Measurements from ENCODE around the gene KRTAP13-2. TPM values are rescaled to one million over a fixed set of nuclear protein-coding genes. Genes with fewer than 3 reads are reported as not detected.

KRTAP13-2 gene
- total RNA-seq, 1 donor from 2014 or later = not detected

DNA sequence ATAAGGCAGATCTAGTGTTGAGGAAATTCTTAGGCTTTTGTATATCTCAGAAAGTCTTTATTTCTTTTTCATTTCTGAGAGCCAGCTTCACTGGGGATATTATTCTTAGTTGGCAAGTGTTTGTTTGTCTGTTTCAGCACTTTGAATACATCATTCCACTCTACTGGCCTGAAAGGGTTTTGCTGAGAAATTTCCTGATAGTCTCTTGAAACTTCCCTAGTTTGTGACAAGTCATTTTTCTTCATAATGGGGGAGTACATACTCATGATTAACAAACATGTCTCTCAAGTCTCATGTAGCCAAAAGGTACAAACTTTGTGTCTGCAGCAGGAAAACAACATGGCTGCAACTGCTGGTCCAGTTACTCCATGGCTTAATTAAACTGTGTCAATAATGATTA is 45.7 kb downstream of the KRTAP13-2 start:
- Mint-ChIP-seq H3K27me3 (ENCODE audit: low read depth) (no peaks in the 10 kb centered on the region), H3K4me1 (no peaks in the 10 kb centered on the region), H3K36me3 (no peaks in the 10 kb centered on the region), H3K27ac (no peak overlapping the region), H3K4me3 (no peak overlapping the region), H3K9me3 (peaks cover 28% of the 10 kb centered on the region)
- TF ChIP-seq, protein P1, sequence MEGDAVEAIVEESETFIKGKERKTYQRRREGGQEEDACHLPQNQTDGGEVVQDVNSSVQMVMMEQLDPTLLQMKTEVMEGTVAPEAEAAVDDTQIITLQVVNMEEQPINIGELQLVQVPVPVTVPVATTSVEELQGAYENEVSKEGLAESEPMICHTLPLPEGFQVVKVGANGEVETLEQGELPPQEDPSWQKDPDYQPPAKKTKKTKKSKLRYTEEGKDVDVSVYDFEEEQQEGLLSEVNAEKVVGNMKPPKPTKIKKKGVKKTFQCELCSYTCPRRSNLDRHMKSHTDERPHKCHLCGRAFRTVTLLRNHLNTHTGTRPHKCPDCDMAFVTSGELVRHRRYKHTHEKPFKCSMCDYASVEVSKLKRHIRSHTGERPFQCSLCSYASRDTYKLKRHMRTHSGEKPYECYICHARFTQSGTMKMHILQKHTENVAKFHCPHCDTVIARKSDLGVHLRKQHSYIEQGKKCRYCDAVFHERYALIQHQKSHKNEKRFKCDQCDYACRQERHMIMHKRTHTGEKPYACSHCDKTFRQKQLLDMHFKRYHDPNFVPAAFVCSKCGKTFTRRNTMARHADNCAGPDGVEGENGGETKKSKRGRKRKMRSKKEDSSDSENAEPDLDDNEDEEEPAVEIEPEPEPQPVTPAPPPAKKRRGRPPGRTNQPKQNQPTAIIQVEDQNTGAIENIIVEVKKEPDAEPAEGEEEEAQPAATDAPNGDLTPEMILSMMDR (IDR thresholded peaks at IDR 0.05; ENCODE audit: unreplicated experiment) = no peak
- no peak for DNase-seq (ENCODE audit: low spot score in 2 of 2, unreplicated experiment in 2 of 2)

Small RNAs within 50 kb of the gene (microRNA-seq; reads per million reads assigned to microRNA genes)
- gene MIR4327 = not detected

Other genes with a start within 250 kb of the KRTAP13-2 start
- not detected in 3 replicates for gene CLDN17, start 205.5 kb downstream of the KRTAP13-2 start, total RNA-seq
- 1.2 to 1.4 TPM (median 1.2 TPM) in 3 replicates for gene CLDN8, start 156.2 kb downstream of the KRTAP13-2 start, total RNA-seq
- gene KRTAP24-1, start 89.3 kb downstream of the KRTAP13-2 start, total RNA-seq = not detected in 3 replicates
- gene KRTAP25-1, start 82.8 kb downstream of the KRTAP13-2 start, total RNA-seq = not detected in 3 replicates
- not detected in 3 replicates for gene KRTAP26-1, start 52.0 kb downstream of the KRTAP13-2 start, total RNA-seq
- gene KRTAP27-1, start 34.6 kb downstream of the KRTAP13-2 start, total RNA-seq = not detected in 3 replicates
- gene KRTAP23-1, start 23.7 kb downstream of the KRTAP13-2 start, total RNA-seq = not detected in 3 replicates
- not detected in 3 replicates for gene KRTAP13-1, start 23.8 kb upstream of the KRTAP13-2 start, total RNA-seq
- not detected in 3 replicates for gene KRTAP13-3, start 53.7 kb upstream of the KRTAP13-2 start, total RNA-seq
- not detected in 3 replicates for gene KRTAP13-4, start 57.9 kb upstream of the KRTAP13-2 start, total RNA-seq
- gene KRTAP15-1, start 68.0 kb upstream of the KRTAP13-2 start, total RNA-seq = not detected in 3 replicates
- not detected in 3 replicates for gene KRTAP19-1, start 108.1 kb upstream of the KRTAP13-2 start, total RNA-seq
- not detected in 3 replicates for gene KRTAP19-2, start 115.2 kb upstream of the KRTAP13-2 start, total RNA-seq
- not detected in 3 replicates for gene KRTAP19-3, start 119.7 kb upstream of the KRTAP13-2 start, total RNA-seq
- not detected in 3 replicates for gene KRTAP19-4, start 124.9 kb upstream of the KRTAP13-2 start, total RNA-seq
- gene KRTAP19-5, start 129.9 kb upstream of the KRTAP13-2 start, total RNA-seq = not detected in 3 replicates
- gene KRTAP19-6, start 169.6 kb upstream of the KRTAP13-2 start, total RNA-seq = not detected in 3 replicates
- gene KRTAP19-7, start 189.0 kb upstream of the KRTAP13-2 start, total RNA-seq = not detected in 3 replicates
- gene KRTAP22-2, start 218.1 kb upstream of the KRTAP13-2 start, total RNA-seq = not detected in 3 replicates
- not detected in 3 replicates for gene KRTAP6-3, start 220.2 kb upstream of the KRTAP13-2 start, total RNA-seq
- gene KRTAP6-2, start 226.6 kb upstream of the KRTAP13-2 start, total RNA-seq = not detected in 3 replicates
- not detected in 3 replicates for gene KRTAP22-1, start 228.8 kb upstream of the KRTAP13-2 start, total RNA-seq
- not detected in 3 replicates for gene KRTAP6-1, start 241.7 kb upstream of the KRTAP13-2 start, total RNA-seq
- not detected in 3 replicates for gene KRTAP20-1, start 244.2 kb upstream of the KRTAP13-2 start, total RNA-seq
- not detected in 3 replicates for gene KRTAP20-4, start 248.4 kb upstream of the KRTAP13-2 start, total RNA-seq

Measured in mesothelial cell of epicardium (in vitro differentiated cells).